ENCODE data around the gene KIRREL1. TPM values are rescaled to one million over a fixed set of nuclear protein-coding genes. Genes with fewer than 3 reads are reported as not detected.

The KIRREL1 gene
- total RNA-seq, 1 donor from 2014 or later, result 195 TPM

DNA sequence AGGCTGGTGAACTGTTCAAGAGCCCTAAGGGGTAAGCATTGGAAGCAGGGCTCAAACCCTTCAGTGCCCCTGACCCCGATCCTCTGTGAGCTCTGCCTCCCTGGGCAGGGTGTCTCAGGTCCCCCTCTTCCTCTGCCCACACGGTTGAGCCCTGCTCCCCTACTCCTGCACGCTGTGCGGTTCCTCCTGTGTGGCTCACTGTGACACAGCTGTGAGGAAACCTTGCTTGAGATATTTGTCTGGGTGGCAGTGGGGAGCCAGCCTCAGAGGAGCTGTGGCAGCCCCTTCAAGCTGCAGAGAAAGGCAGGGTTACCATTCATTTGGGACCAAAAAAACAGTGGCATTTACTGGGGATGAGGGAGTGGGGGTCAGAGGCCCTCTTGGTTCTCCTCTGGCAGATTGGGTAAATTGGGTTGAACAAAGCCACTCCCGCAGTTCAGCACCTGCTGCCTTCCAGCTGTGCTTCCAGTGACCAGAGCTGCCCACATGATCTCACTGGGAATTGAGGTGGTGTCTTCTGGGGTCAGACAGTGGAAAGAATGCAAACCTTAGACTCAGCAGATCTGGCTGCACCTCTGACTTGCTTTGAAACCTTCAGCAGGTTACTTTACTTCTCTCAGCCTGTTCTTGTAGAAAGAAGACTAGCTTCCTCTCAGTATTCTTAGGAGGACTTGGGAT is 126.7 kb downstream of the KIRREL1 start:
- Histone ChIP-seq H2AFZ (ENCODE audit: low read depth, low read length) (no peak overlapping the region), H3K27ac (ENCODE audit: low read depth, low read length) (no peak overlapping the region), H3K79me2 (ENCODE audit: insufficient read depth, low read length) (no peaks in the 10 kb centered on the region), H3K9me3 (ENCODE audit: insufficient read depth, low read depth, low read length) (no peaks in the 10 kb centered on the region), H3K4me1 (ENCODE audit: insufficient read depth, low read length) (no peaks in the 10 kb centered on the region), H3K9ac (ENCODE audit: low read length) (no peak overlapping the region), H4K20me1 (ENCODE audit: insufficient read depth, low read length) (no peaks in the 10 kb centered on the region), H3K27me3 (ENCODE audit: insufficient read depth, low read length) (peaks cover 16% of the 10 kb centered on the region), H3K36me3 (ENCODE audit: insufficient read depth, low read length) (no peaks in the 10 kb centered on the region), H3K4me3 (ENCODE audit: insufficient read depth, low read depth, low read length) (no peak overlapping the region), H3K4me2 (ENCODE audit: low read length) (no peak overlapping the region)
- TF ChIP-seq, protein P1, sequence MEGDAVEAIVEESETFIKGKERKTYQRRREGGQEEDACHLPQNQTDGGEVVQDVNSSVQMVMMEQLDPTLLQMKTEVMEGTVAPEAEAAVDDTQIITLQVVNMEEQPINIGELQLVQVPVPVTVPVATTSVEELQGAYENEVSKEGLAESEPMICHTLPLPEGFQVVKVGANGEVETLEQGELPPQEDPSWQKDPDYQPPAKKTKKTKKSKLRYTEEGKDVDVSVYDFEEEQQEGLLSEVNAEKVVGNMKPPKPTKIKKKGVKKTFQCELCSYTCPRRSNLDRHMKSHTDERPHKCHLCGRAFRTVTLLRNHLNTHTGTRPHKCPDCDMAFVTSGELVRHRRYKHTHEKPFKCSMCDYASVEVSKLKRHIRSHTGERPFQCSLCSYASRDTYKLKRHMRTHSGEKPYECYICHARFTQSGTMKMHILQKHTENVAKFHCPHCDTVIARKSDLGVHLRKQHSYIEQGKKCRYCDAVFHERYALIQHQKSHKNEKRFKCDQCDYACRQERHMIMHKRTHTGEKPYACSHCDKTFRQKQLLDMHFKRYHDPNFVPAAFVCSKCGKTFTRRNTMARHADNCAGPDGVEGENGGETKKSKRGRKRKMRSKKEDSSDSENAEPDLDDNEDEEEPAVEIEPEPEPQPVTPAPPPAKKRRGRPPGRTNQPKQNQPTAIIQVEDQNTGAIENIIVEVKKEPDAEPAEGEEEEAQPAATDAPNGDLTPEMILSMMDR (IDR thresholded peaks at IDR 0.05; ENCODE audit: insufficient read depth, low read depth, low read length), result no peak
- TF ChIP-seq EZH2 (IDR thresholded peaks at IDR 0.05; ENCODE audit: insufficient read depth, low read length), result no peak
- no peak overlapping the region for H3K27ac Mint-ChIP-seq (ENCODE audit: unreplicated experiment)
- H3K9me3 Mint-ChIP-seq (ENCODE audit: unreplicated experiment), result no peaks in the 10 kb centered on the region
- no peaks in the 10 kb centered on the region for H3K36me3 Mint-ChIP-seq (ENCODE audit: low read depth, unreplicated experiment)
- H3K4me3 Mint-ChIP-seq (ENCODE audit: unreplicated experiment), result no peak overlapping the region
- FAIRE-seq, result no peak
- DNase-seq (ENCODE audit: low read depth), result no peak
- H3K27me3 Mint-ChIP-seq (ENCODE audit: low read depth, unreplicated experiment), result peaks cover 22% of the 10 kb centered on the region
- H3K4me1 Mint-ChIP-seq (ENCODE audit: low read depth, unreplicated experiment), result peaks cover 5% of the 10 kb centered on the region

DNA sequence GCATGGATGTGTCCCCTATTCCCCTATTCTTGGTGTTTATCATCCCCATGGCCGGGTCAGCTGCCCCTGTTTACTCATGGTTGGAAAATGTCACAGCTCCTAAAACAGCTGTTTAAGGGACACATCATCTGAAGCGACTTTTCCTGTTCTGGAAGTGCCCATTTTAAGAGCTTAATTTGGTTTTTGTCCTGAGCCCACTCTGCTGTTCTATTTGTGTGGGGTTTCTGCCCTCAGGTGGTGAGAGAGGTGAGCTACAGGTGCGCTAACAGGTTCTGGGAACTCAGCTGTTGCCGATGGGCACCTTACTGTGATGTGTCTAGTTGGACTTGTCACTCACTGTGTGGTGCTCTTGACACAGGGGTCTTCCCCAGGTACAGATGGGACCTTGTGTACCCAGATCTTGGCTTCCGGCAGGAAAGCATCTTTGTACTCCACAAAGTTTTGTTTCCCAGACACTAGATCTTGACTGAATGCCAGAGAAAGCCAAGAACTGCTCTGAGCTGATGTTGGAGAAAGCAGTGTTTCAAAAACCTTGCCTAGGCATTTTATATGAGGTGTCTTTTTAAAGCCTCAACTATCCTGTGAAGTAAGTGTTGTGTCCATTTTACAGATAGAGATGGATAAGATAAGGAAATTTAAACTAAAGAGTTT is 128.3 kb downstream of the KIRREL1 start:
- DNase-seq (ENCODE audit: low read depth), result no peak
- no peak overlapping the region for H3K4me3 Mint-ChIP-seq (ENCODE audit: unreplicated experiment)
- H3K79me2 ChIP-seq (ENCODE audit: insufficient read depth, low read length), result no peaks in the 10 kb centered on the region
- TF ChIP-seq EZH2 (IDR thresholded peaks at IDR 0.05; ENCODE audit: insufficient read depth, low read length), result no peak
- TF ChIP-seq, protein P1 (IDR thresholded peaks at IDR 0.05; ENCODE audit: insufficient read depth, low read depth, low read length), result peak; percentile 68
- no peaks in the 10 kb centered on the region for H4K20me1 ChIP-seq (ENCODE audit: insufficient read depth, low read length)
- H3K27me3 Mint-ChIP-seq (ENCODE audit: low read depth, unreplicated experiment), result peaks cover 17% of the 10 kb centered on the region
- no peaks in the 10 kb centered on the region for H3K36me3 ChIP-seq (ENCODE audit: insufficient read depth, low read length)
- no peaks in the 10 kb centered on the region for H3K9me3 Mint-ChIP-seq (ENCODE audit: unreplicated experiment)
- no peak overlapping the region for H3K4me2 ChIP-seq (ENCODE audit: low read length)
- peaks cover 5% of the 10 kb centered on the region for H3K4me1 Mint-ChIP-seq (ENCODE audit: low read depth, unreplicated experiment)
- no peak overlapping the region for H2AFZ ChIP-seq (ENCODE audit: low read depth, low read length)
- no peak overlapping the region for H3K9ac ChIP-seq (ENCODE audit: low read length)
- H3K4me1 ChIP-seq (ENCODE audit: insufficient read depth, low read length), result no peaks in the 10 kb centered on the region
- H3K4me3 ChIP-seq (ENCODE audit: insufficient read depth, low read depth, low read length), result no peak overlapping the region
- H3K27ac ChIP-seq (ENCODE audit: low read depth, low read length), result no peak overlapping the region
- peak; percentile 37 for FAIRE-seq
- no peaks in the 10 kb centered on the region for H3K36me3 Mint-ChIP-seq (ENCODE audit: low read depth, unreplicated experiment)
- H3K27me3 ChIP-seq (ENCODE audit: insufficient read depth, low read length), result peaks cover 16% of the 10 kb centered on the region
- no peak overlapping the region for H3K27ac Mint-ChIP-seq (ENCODE audit: unreplicated experiment)
- H3K9me3 ChIP-seq (ENCODE audit: insufficient read depth, low read depth, low read length), result no peaks in the 10 kb centered on the region
